HK-2 (cell line): ENCODE measurements around the gene TMEM117.

ENCODE experiments used
- DNase-seq: peaks from one replicate; pipeline ENCODE4 v3.0.0-alpha.2; 2018; ENCODE audit not compliant: unreplicated experiment

TMEM117 gene

DNA sequence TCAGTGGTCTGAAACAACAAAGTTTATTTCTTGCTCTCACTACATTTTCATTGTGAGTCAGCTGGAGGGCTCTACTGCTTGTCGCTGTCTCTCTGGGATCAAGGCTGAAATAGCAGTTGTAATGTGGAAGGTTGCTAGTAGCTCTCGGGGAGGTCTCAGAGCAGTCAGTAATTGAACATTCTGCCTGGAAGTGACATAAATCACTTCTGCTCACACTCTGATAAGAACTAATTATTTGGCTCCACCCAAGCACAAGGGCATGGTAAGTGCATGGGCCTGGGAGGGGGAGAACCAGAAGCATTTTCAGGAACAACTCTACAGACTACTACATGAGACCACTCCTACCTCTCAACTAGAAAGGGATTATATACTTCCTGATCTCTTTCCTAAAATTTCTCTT, 128.2 kb downstream of the TMEM117 start:
- no peak for DNase-seq

DNA sequence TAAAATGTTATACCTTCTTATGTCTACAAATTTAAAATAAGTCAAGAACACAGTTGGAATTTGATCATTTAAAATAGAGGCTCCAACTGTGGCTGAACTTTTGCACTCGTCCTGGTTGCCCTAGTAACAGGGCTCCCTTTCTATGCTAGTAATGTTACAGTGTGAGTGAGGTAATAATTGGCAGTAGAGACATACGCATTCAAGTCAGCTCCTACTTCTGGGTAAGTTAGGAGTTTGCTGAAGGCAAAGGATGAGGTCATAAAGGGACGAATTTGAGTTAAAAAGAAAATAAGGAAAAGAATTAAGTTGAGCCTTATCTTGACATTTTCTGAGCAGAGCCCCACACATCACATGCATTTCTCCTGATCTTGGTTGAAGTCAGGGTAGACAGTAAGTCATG, 129.1 kb downstream of the TMEM117 start:
- no peak for DNase-seq

DNA sequence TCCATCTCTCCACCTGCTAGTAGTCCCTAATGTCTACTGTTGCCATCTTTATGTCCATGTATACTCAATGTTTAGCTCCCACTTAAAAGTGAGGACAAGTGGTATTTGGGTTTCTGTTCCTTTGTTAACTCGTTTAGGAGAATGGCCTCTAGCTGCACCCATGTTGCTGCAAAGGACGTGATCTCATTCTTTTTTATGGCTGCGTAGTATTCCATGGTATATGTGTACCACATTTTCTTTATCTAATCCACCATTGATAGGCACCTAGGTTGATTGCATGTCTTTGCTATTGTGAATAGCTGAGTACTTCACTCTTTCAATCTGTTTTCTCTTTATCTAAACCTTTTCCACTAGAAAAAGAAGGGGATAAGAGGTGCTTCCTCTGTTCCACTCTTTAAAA, 130.0 kb downstream of the TMEM117 start:
- DNase-seq: no peak

DNA sequence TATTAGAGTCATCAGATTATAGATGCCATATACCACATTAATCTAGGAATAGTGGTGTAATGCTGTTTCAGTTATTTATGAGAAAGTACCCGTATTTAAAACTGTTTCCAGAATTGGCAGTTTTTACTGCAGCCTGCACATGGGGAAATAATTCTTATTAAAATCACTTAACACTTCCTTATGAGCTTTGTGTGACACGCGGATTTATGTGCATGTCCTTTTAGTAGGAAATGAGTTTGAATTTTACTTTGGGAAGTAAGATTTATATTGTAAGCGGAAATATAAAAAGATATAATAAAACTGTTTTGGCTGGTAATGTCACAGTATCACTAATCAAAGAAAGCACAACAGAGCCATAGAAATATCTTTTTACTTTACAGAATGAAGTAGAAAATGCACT, 132.9 kb downstream of the TMEM117 start:
- no peak for DNase-seq

DNA sequence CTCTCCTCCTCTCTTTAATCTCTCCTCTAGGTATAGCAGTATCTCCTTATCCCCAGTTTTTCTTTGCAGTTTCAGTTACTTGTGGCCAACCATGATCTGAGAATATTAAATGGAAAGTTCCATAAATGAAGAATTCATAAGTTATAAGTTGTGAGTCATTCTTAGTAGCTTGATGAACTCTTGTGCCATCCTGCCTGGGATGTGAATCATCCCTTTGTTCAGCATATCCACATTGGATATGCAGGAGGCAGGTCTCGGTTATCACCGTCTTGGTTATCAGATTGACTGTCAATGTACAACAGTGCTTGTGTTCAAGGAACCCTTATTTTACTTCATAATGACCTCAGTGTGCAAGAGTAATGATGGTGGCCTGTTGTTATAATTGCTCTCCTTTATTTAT, 134.0 kb downstream of the TMEM117 start:
- DNase-seq: no peak

DNA sequence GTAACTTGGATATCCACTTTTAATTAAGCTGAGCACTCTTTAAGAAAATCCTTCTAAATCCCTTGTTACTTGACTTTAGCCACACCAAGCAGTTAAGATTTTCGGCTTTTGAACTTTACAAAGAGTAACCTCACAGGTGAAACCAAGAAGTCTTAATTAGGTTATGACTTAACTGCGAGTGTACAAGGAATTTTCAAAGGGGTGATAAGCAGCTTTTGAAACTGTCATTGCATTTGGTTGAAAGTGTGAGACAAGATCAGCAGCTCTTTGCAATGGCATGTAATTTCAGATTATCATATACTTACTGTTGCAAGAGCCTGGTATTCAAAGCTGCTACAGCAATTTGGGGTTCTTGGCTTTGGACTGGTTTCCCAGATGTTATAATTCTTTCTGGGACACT, 137.5 kb downstream of the TMEM117 start:
- DNase-seq: no peak

DNA sequence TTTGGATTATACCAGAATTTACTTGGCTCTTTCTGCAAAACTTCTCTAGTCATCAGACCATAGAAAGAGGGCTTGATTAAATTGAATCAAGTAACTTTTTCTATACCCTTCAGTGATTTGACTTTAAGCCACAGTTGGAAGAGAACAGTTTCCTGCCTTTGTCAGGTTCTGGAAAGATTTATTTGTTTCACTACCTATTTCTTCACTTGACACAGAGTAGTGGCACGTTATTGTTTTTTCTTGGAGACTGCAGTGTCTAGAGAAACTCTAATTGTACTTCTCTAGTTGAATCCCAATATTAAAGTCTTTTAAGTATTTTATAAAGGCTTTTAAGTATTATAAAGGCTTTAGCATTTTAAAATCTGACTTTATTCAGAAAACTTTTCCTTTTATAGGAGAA, 138.1 kb downstream of the TMEM117 start:
- no peak for DNase-seq

DNA sequence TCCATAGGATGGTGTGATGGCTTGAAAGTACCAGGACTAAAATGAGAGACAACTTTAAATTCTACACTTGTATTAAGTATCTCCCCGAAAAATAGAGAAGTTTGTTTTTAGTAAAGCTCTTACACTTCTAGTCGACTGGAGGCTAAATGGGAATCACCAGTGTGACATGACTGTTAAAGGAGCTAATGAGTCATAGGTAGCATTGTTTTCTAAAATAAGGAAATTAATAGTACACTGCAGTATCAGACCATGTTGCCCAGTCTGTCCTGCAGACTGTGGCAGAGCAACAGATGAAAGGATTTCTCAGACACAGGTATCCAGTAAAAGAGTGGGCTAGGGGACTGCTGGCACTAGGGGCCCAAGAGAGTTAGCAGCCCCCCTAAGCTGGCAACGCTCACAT, 140.1 kb downstream of the TMEM117 start:
- no peak for DNase-seq

DNA sequence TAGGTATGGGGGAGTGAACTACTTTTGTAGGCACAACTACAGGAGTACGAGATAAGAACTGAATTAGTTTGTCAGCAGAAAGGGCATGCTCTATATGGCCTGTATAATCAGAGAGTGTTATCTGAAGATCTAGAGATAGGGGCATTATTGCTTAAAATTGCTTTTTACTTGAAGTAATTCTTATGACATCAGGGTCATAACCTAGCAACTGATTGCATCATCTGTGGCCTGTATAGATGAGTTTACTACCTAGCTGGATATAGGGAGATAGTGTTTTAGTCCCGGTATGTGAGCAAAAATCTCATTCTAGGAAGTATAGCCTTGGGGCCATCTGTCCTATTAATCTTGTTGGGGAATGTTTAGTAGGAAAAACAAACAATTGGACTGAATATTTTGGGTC, 142.7 kb downstream of the TMEM117 start:
- no peak for DNase-seq

DNA sequence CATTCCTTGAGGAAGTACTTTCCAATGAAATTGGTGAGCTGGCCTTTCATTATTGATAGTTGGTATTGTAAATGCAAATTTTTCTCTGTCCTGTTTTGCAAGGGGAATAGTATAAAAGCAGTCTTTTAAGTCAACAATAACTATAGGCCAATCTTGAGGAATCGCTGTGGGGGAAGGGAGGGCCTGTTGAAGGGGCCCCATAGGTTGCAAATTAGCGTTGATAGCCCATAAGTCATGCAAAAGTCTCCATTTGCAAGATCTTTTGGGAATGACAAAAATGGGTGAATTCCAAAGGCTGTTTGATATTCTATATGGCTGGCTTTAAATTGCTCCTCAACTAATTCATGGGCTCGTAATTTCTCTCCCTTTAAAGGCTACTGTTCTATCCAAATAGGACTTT, 143.6 kb downstream of the TMEM117 start:
- no peak for DNase-seq

DNA sequence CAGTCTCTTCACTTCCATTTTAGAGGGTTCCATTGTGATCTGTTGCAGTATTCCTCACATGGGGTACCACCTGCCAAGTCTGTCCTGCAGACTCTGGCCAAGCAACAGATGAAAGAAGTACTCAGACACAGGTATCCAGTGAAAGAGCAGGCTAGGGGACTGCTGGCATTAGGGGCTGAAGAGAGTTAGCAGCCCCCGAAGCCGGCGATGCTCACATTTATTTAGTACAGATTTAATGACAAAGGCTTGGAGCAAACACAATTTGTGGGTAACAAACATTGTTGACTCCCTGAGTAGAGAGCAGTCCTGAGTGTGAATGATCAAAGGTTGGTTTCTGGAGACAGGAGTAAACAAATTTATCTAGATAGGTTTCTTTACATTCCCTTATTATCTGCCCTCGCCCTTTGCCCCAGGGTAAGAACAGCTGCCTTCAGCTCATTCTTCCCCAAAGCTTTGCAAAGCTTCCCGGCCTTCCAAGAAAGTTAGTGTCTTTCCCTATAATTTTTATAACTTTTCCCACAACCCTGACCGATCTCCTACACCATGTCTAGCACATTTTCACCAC, 144.8 kb downstream of the TMEM117 start:
- no peak for DNase-seq

DNA sequence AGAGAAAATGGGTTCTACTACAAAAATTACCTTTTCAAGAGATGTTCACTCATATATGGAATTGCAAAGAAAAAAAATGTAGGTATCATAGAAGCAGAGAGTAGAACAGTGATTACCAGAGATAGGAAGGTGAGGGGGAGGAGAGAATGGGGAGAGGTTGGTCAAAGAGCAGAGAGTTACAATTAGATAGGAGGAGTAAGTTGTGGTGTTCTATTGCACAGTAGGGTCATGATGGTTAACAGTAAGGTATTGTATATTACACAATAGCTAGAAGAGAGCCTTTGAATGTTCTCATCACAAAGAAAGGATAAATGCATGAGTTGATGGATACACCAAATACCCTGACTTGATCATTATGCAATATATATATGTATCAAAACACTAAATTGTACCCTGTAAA, 145.8 kb downstream of the TMEM117 start:
- no peak for DNase-seq

DNA sequence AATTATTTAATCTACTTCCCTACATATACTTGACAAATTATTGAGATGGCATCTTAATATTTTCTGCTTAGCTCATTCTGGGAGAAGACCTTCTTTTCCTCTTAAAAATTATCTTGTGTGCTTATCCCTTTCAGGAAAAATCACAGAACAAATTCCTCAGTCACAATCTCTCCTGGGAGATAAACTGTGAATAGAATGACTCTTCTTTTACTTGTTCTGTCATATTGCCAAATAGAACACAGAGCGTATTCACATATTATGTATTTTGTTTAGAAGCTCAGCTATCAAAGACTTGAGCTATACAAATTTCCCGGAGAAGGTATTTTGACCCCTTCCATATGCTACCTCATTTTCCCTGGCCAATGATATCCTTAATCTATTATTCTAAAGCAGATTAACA, 146.7 kb downstream of the TMEM117 start:
- DNase-seq: no peak

DNA sequence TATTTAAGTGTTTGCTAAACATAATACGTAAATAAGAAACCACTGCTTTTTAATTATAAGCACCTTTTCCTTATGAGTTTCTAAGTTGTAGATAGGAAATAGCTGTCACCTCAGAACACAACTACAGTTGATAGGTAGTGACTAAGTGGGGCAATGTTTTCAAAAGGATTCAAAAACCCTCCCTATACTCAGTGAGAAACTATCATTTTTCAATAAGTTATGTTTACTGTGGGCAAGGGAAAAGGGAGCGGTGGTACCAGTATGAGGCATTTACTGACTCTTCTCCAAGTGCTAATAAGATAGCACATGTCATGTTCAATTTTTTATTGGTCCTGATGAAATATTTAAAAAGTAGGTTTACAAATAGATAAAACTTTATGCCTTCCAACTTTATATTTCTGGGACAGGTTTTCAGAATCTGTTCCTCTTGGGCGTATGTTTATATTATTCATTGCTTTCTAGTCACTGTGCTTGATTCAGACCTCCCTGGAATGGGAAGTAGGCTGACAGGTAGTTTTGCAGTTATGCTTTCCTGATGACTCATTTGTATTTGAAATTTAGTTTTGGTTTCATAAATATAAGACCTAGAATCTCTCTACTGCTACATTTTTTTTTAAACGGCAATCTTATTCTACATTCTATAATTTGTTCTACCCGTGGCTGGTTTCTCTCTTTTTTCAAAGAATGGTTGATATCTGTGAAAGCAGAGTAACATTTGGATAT, 153.1 kb downstream of the TMEM117 start:
- no peak for DNase-seq

DNA sequence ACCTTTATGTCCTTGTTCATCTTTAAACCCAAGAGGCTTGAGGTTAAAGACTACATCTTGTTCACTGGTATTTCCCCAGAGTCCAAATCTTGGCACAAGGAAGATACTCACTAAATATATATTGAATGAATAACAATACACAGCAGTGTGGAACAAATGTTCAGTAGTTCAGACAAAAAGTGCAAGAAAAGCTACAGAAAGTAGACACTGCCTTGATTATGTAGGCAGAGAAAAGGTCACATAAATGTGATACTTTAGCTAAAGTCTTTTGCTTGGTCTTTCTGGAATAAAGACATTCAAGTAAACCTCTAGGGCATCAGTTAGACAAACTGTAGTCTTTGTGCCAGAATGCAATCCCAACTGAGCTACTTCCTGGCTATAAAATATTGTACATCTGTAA, 157.0 kb downstream of the TMEM117 start:
- no peak for DNase-seq

DNA sequence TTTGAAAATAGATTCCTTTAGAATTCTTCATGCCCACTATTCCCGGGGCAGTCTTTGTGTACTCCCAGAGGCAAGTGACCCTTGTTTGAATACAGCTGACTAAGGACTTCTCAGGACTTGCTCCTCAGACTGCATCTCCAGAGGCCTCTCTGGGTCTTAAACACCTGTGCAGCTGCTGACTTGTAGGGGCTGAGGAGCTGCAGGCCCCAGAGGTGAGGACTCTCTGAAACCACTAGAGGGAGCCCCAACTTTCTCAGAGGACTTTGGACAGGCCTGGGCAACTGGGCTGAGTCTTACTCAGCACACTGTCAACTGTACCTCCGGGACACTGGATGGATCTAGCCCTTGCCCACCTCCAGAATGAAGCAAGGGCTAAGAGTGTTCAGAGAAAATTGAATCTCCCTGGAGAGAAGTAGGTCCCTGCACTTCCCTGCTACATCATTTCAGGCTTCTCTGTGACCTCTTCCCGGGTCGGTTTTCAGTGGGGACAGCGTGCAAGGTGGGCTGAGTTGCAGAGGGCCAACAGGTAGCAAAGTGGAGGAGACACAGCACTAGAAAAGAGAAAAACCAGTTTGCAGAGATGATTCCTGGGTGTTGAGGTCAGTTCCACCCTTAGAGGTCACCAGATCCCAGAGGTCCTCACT, 164.6 kb downstream of the TMEM117 start:
- DNase-seq: peak; percentile 44

DNA sequence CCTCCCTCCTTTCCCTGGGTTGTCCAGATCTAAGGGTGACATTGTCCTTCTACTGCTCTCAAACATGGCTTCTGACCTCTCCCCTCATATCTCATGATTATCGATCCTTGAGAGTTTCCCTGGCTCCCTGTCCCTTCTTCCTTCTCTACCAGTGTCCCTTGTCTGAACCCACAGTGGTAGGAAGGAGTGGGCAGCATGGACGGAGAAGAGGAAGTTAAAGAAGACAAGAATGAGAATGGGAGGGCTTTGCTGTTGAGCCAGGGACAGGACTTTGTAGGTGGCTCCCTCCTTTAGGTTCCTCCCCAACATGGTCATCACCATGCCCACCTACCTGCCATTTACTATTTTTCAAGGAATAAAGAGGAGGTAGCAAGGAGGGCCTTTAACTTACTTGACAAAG, 166.7 kb downstream of the TMEM117 start:
- no peak for DNase-seq

DNA sequence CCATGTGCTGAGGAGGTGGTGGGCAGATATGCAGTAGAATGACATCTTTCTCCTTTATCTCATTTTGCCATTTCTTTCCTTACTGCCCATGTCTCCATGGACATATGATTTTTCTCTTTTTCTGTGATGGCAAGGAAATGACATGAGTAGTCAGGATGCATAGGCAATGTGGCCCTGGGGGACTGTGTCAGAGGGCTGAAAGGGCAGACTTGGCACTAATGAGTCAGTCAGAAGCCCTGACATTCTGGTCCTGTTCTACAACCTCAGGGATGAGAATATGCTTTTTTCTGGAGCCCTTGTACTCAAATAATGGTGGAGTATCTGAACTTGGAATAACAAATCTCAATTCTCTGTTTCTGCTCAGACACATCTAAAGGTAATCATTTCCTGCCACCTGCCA, 167.8 kb downstream of the TMEM117 start:
- DNase-seq: no peak

DNA sequence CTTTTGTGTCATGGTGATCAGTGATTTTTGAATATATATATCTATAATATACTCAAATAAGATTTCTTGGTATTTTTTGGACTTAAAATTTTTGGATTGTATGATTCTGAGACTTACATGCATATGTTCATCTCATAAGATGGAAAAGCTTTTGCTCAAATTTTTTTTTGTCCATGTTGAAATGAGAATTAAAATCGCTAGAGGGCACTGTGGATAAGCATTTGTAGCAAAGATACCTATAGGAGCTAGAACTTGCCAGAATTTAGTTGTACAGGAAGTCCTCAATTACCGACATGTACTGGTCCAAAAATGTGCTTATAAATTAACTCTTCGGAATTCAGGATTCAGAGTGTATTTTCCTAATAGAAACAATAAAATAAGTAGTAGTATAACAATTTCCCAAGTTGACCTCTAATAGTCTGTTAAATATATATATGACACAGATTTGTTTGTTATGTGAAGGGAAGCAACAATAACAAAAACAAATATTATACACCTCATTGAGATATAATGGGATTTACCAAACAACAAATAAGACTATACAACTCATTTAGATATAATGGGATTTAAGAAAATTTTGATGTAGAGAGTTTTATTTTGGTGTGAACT, 179.6 kb downstream of the TMEM117 start:
- no peak for DNase-seq

DNA sequence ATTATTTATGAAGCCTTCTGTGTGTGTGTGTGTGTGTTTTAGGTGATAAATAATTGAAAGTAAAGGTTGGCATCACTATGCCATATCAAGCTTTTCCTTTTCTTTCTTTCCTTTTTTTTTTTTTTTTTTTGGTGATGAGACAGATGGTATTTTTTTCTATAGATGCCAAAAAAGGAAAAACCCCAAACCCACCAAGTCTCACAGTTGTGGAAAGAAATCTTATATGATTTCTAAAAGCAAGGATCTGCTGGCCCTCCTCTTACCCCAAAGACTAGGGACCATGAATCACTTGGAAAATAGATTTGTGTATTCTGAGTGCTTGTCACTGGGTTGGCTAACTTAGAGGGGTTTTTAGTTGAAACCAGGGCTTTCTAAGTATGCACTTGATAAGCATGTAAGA, 181.3 kb downstream of the TMEM117 start:
- DNase-seq: no peak

DNA sequence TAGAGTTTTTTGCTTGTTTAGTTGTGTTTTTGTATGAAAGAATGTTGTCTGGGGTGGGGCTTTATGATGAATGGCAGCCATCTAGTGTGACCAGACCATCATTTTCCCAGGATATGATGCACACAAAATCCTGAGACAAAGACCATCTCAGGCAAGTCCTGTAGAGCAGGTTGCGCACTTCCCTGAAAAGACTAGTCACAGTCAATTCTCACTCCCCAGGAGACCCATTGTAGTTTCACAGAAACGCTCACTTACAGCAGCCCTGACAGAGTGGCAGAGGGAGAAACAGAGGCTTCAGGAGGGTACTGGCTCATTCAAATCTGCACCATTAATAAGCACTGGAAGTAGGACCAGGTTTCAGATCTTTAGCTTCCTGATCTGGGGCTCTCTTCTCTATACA, 183.2 kb downstream of the TMEM117 start:
- DNase-seq: no peak

DNA sequence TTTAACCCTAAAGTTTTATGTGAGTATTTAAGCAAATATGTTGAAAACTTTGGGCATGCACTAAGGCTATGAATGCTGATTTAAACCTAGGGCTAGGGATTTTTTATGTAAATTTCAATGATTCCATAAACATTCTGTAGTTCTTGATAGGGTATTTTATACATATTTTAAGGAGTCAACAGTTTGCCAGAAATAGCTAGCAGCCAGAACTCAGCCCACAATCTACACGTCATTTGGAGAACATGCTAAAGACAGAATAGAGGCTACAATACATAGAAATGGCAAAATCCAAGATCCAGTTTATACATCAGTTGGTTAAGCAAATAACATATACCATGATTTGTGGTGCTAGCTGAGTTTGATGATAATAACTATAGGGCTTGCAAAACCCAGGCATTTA, 184.7 kb downstream of the TMEM117 start:
- no peak for DNase-seq

DNA sequence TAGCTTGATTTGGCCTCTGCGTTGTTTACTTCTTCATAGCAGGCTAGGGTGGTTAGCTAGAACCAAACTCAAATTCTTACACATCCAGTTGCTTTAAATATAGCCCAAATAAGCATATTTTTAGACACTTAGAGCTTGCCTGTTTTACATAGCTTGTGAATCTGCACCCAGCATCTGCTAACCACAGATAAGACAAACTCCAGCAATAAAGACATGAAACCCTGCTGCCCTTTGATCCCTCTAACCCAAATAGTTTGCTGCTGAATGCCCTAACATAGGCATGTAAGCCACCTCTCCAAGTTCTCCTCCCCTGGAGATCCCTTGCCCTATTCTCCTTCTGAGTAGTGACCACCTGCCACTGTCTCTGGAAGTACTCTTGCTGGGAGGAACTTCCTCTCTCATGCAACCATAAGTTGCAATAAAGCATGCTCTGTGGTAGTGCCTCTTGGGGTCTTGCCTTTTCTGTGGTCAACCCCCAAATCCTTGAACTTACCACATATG, 185.6 kb downstream of the TMEM117 start:
- no peak for DNase-seq
